Stomach (tissue), 4 donors: Measurements from ENCODE around the gene OGFOD2.

Experiments
- CTCF ChIP-seq, 7 experiments: fragments of 450-650 bp in 4 of 7; fragments of 200-600 bp in 3 of 7; sonication (generic) in 3 of 7; IDR thresholded peaks; one replicate each; pipeline ENCODE4 v1.5.1; 2016 to 2019; ENCODE audit warnings: antibody characterized with exemption in 7 of 7, control low read depth in 2 of 7, mild to moderate bottlenecking in 1 of 7
- POLR2AphosphoS5 ChIP-seq, 3 donors: sonication (generic); formaldehyde crosslinking; IDR thresholded peaks; one replicate each; pipeline ENCODE4 v1.6.1; 2016; ENCODE audit warnings: antibody characterized with exemption in 3 of 3

GRCh38 chr12:122980183-122981035, 5.4 kb downstream of the OGFOD2 start, which contains the start of gene ARL6IP4:
- TF ChIP-seq CTCF (IDR thresholded peaks at IDR 0.05) (no peak), POLR2AphosphoS5 (IDR thresholded peaks at IDR 0.05) (peak; percentile 56 to 79 (median 73))
